Ectodermal cell (in vitro differentiated cells): Measurements from ENCODE around the gene AADAC.
"Not testable (repeated sequence)": the region's sequence is repeated elsewhere in the genome, so short reads cannot be mapped to it uniquely, and the experiment has no call there.

ENCODE experiments used
- H3K27ac ChIP-seq: 2 replicates; pipeline ENCODE4 v1.7.0; 2013; ENCODE audit warnings: mild to moderate bottlenecking, low read depth, low read length; ENCODE audit not compliant: insufficient read depth, poor library complexity, severe bottlenecking
- H3K27me3 ChIP-seq: 2 replicates; pipeline ENCODE4 v1.7.0; 2013; ENCODE audit warnings: mild to moderate bottlenecking, low read length; ENCODE audit not compliant: insufficient read depth, control insufficient read depth, poor library complexity, severe bottlenecking
- H3K36me3 ChIP-seq: one replicate; pipeline ENCODE4 v1.7.0; 2013; ENCODE audit warnings: low read length; ENCODE audit not compliant: control insufficient read depth, insufficient read depth
- H3K4me1 ChIP-seq: one replicate; pipeline ENCODE4 v1.7.0; 2013; ENCODE audit warnings: low read length; ENCODE audit not compliant: control insufficient read depth, insufficient read depth
- H3K4me3 ChIP-seq: 2 replicates; pipeline ENCODE4 v1.7.0; 2013; ENCODE audit warnings: low read depth, low read length, control low read depth; ENCODE audit not compliant: insufficient read depth
- H3K9me3 ChIP-seq: 2 replicates; pipeline ENCODE4 v1.7.0; 2013; ENCODE audit warnings: mild to moderate bottlenecking, low read length, moderate library complexity; ENCODE audit not compliant: control insufficient read depth
- WGBS, 2 experiments: methylation state at CpG; one replicate each; pipeline ENCODE4 v1.1.7; 2013; ENCODE audit warnings: missing lambda C conversion rate in 2 of 2; 5-methylcytosine and 5-hydroxymethylcytosine counted together

Gene AADAC

GRCh38 chr3:151795276-151795675, 18.6 kb upstream of the AADAC start:
- H3K27me3 ChIP-seq: no peaks in the 10 kb centered on the region
- no peak overlapping the region for H3K4me3 ChIP-seq
- no peaks in the 10 kb centered on the region for H3K4me1 ChIP-seq
- no peaks in the 10 kb centered on the region for H3K36me3 ChIP-seq
- H3K9me3 ChIP-seq: no peaks in the 10 kb centered on the region
- no peak overlapping the region for H3K27ac ChIP-seq
- WGBS, 2 experiments: 86 to 96% methylated on average over 4 of the region's 4 CpGs

- Histone ChIP-seq H3K27me3 (no peaks in the 10 kb centered on the region), H3K9me3 (no peaks in the 10 kb centered on the region), H3K27ac (no peak overlapping the region), H3K36me3 (no peaks in the 10 kb centered on the region), H3K4me3 (no peak overlapping the region), H3K4me1 (no peaks in the 10 kb centered on the region)
- 100% methylated on average over 1 of the region's 1 CpG; no CpG with 5 or more reads in 1 of the 2 experiments for WGBS, 2 experiments
Measured at GRCh38 chr3:151796105-151796680, 17.7 kb upstream of the AADAC start.

- Histone ChIP-seq H3K9me3 (no peaks in the 10 kb centered on the region), H3K27me3 (no peaks in the 10 kb centered on the region), H3K36me3 (no peaks in the 10 kb centered on the region), H3K27ac (no peak overlapping the region), H3K4me1 (no peaks in the 10 kb centered on the region), H3K4me3 (no peak overlapping the region)
- WGBS, 2 experiments: 86 to 96% methylated on average over 2 of the region's 2 CpGs
Measured at GRCh38 chr3:151798466-151798865, 15.4 kb upstream of the AADAC start.

GRCh38 chr3:151800431-151800830, 13.5 kb upstream of the AADAC start:
- 62 to 68% methylated on average over 2 of the region's 2 CpGs for WGBS, 2 experiments
- no peak overlapping the region for H3K4me3 ChIP-seq

GRCh38 chr3:151804267-151804666, 9.6 kb upstream of the AADAC start:
- H3K36me3 ChIP-seq: no peaks in the 10 kb centered on the region
- no peak overlapping the region for H3K4me3 ChIP-seq
- no peaks in the 10 kb centered on the region for H3K9me3 ChIP-seq
- H3K27ac ChIP-seq: no peak overlapping the region
- H3K4me1 ChIP-seq: no peaks in the 10 kb centered on the region
- WGBS, 2 experiments: 89 to 91% methylated on average over 1 of the region's 1 CpG
- no peaks in the 10 kb centered on the region for H3K27me3 ChIP-seq

More at GRCh38 chr3:151800431-151800830, 13.5 kb upstream of the AADAC start:
- Histone ChIP-seq H3K27me3 (no peaks in the 10 kb centered on the region), H3K36me3 (no peaks in the 10 kb centered on the region), H3K4me1 (no peaks in the 10 kb centered on the region), H3K27ac (no peak overlapping the region), H3K9me3 (no peaks in the 10 kb centered on the region)

GRCh38 chr3:151806838-151807237, 7.1 kb upstream of the AADAC start:
- no peaks in the 10 kb centered on the region for H3K4me1 ChIP-seq
- no peaks in the 10 kb centered on the region for H3K27me3 ChIP-seq
- no peaks in the 10 kb centered on the region for H3K9me3 ChIP-seq
- WGBS, 2 experiments: 88% methylated on average over 15 of the region's 15 CpGs
- no peaks in the 10 kb centered on the region for H3K36me3 ChIP-seq
- H3K27ac ChIP-seq: no peak overlapping the region
- H3K4me3 ChIP-seq: no peak overlapping the region

GRCh38 chr3:151808926-151809325, 5.0 kb upstream of the AADAC start:
- not testable (repeated sequence) for H3K9me3 ChIP-seq, H3K27me3 ChIP-seq, H3K27ac ChIP-seq, H3K4me1 ChIP-seq, H3K4me3 ChIP-seq, H3K36me3 ChIP-seq
- 90 to 96% methylated on average over 3 of the region's 3 CpGs for WGBS, 2 experiments

GRCh38 chr3:151811474-151811873, 2.4 kb upstream of the AADAC start:
- Histone ChIP-seq H3K4me1 (no peaks in the 10 kb centered on the region), H3K36me3 (no peaks in the 10 kb centered on the region), H3K9me3 (no peaks in the 10 kb centered on the region), H3K27me3 (no peaks in the 10 kb centered on the region), H3K4me3 (no peak overlapping the region), H3K27ac (no peak overlapping the region)
- 84 to 95% methylated on average over 2 of the region's 2 CpGs for WGBS, 2 experiments

GRCh38 chr3:151814588-151814987, 672 bp downstream of the AADAC start:
- no peak overlapping the region for H3K27ac ChIP-seq
- WGBS, 2 experiments: 94 to 95% methylated on average over 3 of the region's 3 CpGs
- no peaks in the 10 kb centered on the region for H3K4me1 ChIP-seq
- no peaks in the 10 kb centered on the region for H3K36me3 ChIP-seq
- H3K27me3 ChIP-seq: no peaks in the 10 kb centered on the region
- H3K4me3 ChIP-seq: no peak overlapping the region
- no peaks in the 10 kb centered on the region for H3K9me3 ChIP-seq

- no peaks in the 10 kb centered on the region for H3K27me3 ChIP-seq
- no peaks in the 10 kb centered on the region for H3K9me3 ChIP-seq
- H3K4me3 ChIP-seq: no peak overlapping the region
- no peaks in the 10 kb centered on the region for H3K4me1 ChIP-seq
- H3K36me3 ChIP-seq: no peaks in the 10 kb centered on the region
- no peak overlapping the region for H3K27ac ChIP-seq
- WGBS, 2 experiments: 57 to 70% methylated on average over 2 to 3 of the region's 3 CpGs
Measured at GRCh38 chr3:151816091-151816604, 2.2 kb downstream of the AADAC start.

GRCh38 chr3:151817473-151817872, 3.6 kb downstream of the AADAC start:
- H3K9me3 ChIP-seq: no peaks in the 10 kb centered on the region
- H3K36me3 ChIP-seq: no peaks in the 10 kb centered on the region
- H3K27ac ChIP-seq: no peak overlapping the region
- no peaks in the 10 kb centered on the region for H3K4me1 ChIP-seq
- no peak overlapping the region for H3K4me3 ChIP-seq
- H3K27me3 ChIP-seq: no peaks in the 10 kb centered on the region
- 94 to 95% methylated on average over 5 of the region's 5 CpGs for WGBS, 2 experiments
